H9 (cell line): ENCODE results near the gene THRAP3. TPM values are rescaled to one million over a fixed set of nuclear protein-coding genes. Genes with fewer than 3 reads are reported as not detected.

ENCODE experiments used
- DNase-seq: peaks from one replicate; pipeline ENCODE4 v3.0.0-alpha.2; 2017
- H2AFZ ChIP-seq: one replicate; pipeline ENCODE4 v1.6.1; 2013; ENCODE audit warnings: mild to moderate bottlenecking, low read length, control low read depth, moderate library complexity
- H2AK5ac ChIP-seq: 2 replicates; pipeline ENCODE4 v1.6.1; 2013; ENCODE audit warnings: low read length, control low read depth, mixed read lengths; ENCODE audit not compliant: insufficient read length
- H2BK120ac ChIP-seq: one replicate; pipeline ENCODE4 v1.6.1; 2013; ENCODE audit warnings: low read depth, mild to moderate bottlenecking, low read length, control low read depth, inconsistent platforms; ENCODE audit not compliant: poor library complexity, severe bottlenecking
- H2BK12ac ChIP-seq: 2 replicates; pipeline ENCODE4 v1.6.1; 2013; ENCODE audit warnings: low read length, control low read depth, mixed read lengths, low read depth; ENCODE audit not compliant: insufficient read length
- H2BK15ac ChIP-seq: 2 replicates; pipeline ENCODE4 v1.6.1; 2013; ENCODE audit warnings: low read depth, low read length, control low read depth
- H2BK20ac ChIP-seq: one replicate; pipeline ENCODE4 v1.6.1; 2013; ENCODE audit warnings: low read depth, mild to moderate bottlenecking, low read length, control low read depth, inconsistent platforms; ENCODE audit not compliant: poor library complexity, severe bottlenecking
- H2BK5ac ChIP-seq: 2 replicates; pipeline ENCODE4 v1.6.1; 2013; ENCODE audit warnings: low read length, control low read depth, mixed read lengths; ENCODE audit not compliant: insufficient read length
- H3K14ac ChIP-seq: 2 replicates; pipeline ENCODE4 v1.6.1; 2013; ENCODE audit warnings: low read length, control low read depth; ENCODE audit not compliant: insufficient read depth
- H3K18ac ChIP-seq: 2 replicates; pipeline ENCODE4 v1.6.1; 2013; ENCODE audit warnings: low read depth, mild to moderate bottlenecking, mixed read lengths, low read length, control low read depth; ENCODE audit not compliant: insufficient read length
- H3K23ac ChIP-seq: 2 replicates; pipeline ENCODE4 v1.6.1; 2013; ENCODE audit warnings: low read length, control low read depth, mixed read lengths, low read depth; ENCODE audit not compliant: insufficient read length
- H3K23me2 ChIP-seq: 2 replicates; pipeline ENCODE4 v1.6.1; 2013; ENCODE audit warnings: low read depth, mild to moderate bottlenecking, mixed read lengths, low read length, control low read depth; ENCODE audit not compliant: insufficient read length, poor library complexity, severe bottlenecking
- H3K27ac ChIP-seq: 2 replicates; pipeline ENCODE4 v1.5.1; 2013; ENCODE audit warnings: low read length, control low read depth, mixed read lengths, low read depth; ENCODE audit not compliant: insufficient read length
- H3K27me3 ChIP-seq: 2 replicates; pipeline ENCODE4 v1.6.1; 2013; ENCODE audit warnings: low read length, control low read depth, inconsistent platforms; ENCODE audit not compliant: insufficient read depth
- H3K4ac ChIP-seq: 2 replicates; pipeline ENCODE4 v1.6.1; 2013; ENCODE audit warnings: low read depth, mild to moderate bottlenecking, control low read depth, inconsistent platforms, low read length, moderate library complexity
- H3K4me1 ChIP-seq: 2 replicates; pipeline ENCODE4 v1.6.1; 2013; ENCODE audit warnings: low read length, control low read depth, inconsistent platforms; ENCODE audit not compliant: insufficient read depth
- H3K4me2 ChIP-seq: 2 replicates; pipeline ENCODE4 v1.6.1; 2013; ENCODE audit warnings: low read length, control low read depth, mixed read lengths; ENCODE audit not compliant: insufficient read length, insufficient read depth
- H3K56ac ChIP-seq: 2 replicates; pipeline ENCODE4 v1.6.1; 2013; ENCODE audit warnings: low read depth, mild to moderate bottlenecking, mixed read lengths, low read length, control low read depth; ENCODE audit not compliant: insufficient read length
- H3K79me1 ChIP-seq: 2 replicates; pipeline ENCODE4 v1.6.1; 2013; ENCODE audit warnings: low read depth, mild to moderate bottlenecking, moderate library complexity, low read length, control low read depth, inconsistent platforms; ENCODE audit not compliant: insufficient read depth, poor library complexity, severe bottlenecking
- H3K79me2 ChIP-seq: 2 replicates; pipeline ENCODE4 v1.6.1; 2013; ENCODE audit warnings: low read length, control low read depth, inconsistent platforms; ENCODE audit not compliant: insufficient read depth
- H3K9ac ChIP-seq: 2 replicates; pipeline ENCODE4 v1.6.1; 2013; ENCODE audit warnings: low read length, control low read depth, mixed read lengths; ENCODE audit not compliant: insufficient read length; ENCODE audit errors: extremely low read depth
- H3K9me3 ChIP-seq: one replicate; pipeline ENCODE4 v1.6.1; 2013; ENCODE audit warnings: low read depth, low read length, inconsistent platforms; ENCODE audit not compliant: control insufficient read depth
- H3T11ph ChIP-seq: one replicate; pipeline ENCODE4 v1.6.1; 2013; ENCODE audit warnings: mild to moderate bottlenecking, low read length, control low read depth, inconsistent platforms
- H4K20me1 ChIP-seq: one replicate; pipeline ENCODE4 v1.6.1; 2013; ENCODE audit not compliant: control insufficient read depth, insufficient read length, insufficient read depth
- H4K5ac ChIP-seq: 2 replicates; pipeline ENCODE4 v1.6.1; 2013; ENCODE audit warnings: low read depth, mild to moderate bottlenecking, mixed read lengths, low read length, control low read depth; ENCODE audit not compliant: insufficient read length
- H4K8ac ChIP-seq: replicated peaks from 2 replicates; pipeline ENCODE4 v1.6.1; 2013; ENCODE audit warnings: low read length, control low read depth, mixed read lengths, low read depth; ENCODE audit not compliant: insufficient read length
- H4K91ac ChIP-seq: 2 replicates; pipeline ENCODE4 v1.6.1; 2013; ENCODE audit warnings: low read depth, mild to moderate bottlenecking, moderate library complexity, mixed read lengths, low read length, control low read depth; ENCODE audit not compliant: insufficient read length
- H3K27ac Mint-ChIP-seq, 3 experiments: 2 replicates in 2 of 3; 3 replicates in 1 of 3; pipeline ENCODE4 v1.8.0; 2020 to 2021; ENCODE audit warnings: mixed read lengths in 3 of 3, mild to moderate bottlenecking in 1 of 3, moderate library complexity in 1 of 3
- H3K27me3 Mint-ChIP-seq: 2 replicates; pipeline ENCODE4 v1.8.0; 2021; ENCODE audit warnings: low read depth, mild to moderate bottlenecking, moderate library complexity, mixed read lengths
- H3K36me3 Mint-ChIP-seq, 3 experiments: 2 replicates in 2 of 3; 3 replicates in 1 of 3; pipeline ENCODE4 v1.8.0; 2020 to 2021; ENCODE audit warnings: low read depth in 3 of 3, mixed read lengths in 3 of 3; ENCODE audit not compliant: insufficient read depth in 1 of 3
- H3K4me1 Mint-ChIP-seq, 2 experiments: 2 replicates each; pipeline ENCODE4 v1.8.0; 2020; ENCODE audit warnings: mixed read lengths in 2 of 2
- H3K4me3 Mint-ChIP-seq, 2 experiments: 2 replicates in 1 of 2; 3 replicates in 1 of 2; pipeline ENCODE4 v1.8.0; 2020 to 2021; ENCODE audit warnings: mild to moderate bottlenecking in 2 of 2, mixed read lengths in 2 of 2, moderate library complexity in 1 of 2
- H3K9me3 Mint-ChIP-seq, 2 experiments: 2 replicates in 1 of 2; 3 replicates in 1 of 2; pipeline ENCODE4 v1.8.0; 2020; ENCODE audit warnings: mild to moderate bottlenecking in 2 of 2, mixed read lengths in 2 of 2, moderate library complexity in 1 of 2
- WGBS: extraction: QIAGEN DNeasy Blood & Tissue Kit; methylation state at CpG from one replicate; pipeline ENCODE4 v1.1.7; 2013; ENCODE audit warnings: missing lambda C conversion rate, low lambda C conversion rate, mixed read lengths; ENCODE audit not compliant: insufficient read length; ENCODE audit errors: extremely low coverage; 5-methylcytosine and 5-hydroxymethylcytosine counted together
- total RNA-seq: library from RNA; stranded (reverse); gene quantifications from 2 replicates; pipeline ENCODE4 v1.2.1, GENCODE V29; 2021
- TF ChIP-seq, protein P1 (sequence below): fragments of 200-600 bp; sonication (generic); conservative IDR thresholded peaks from 3 replicates; pipeline ENCODE4 v1.8.0; 2021; ENCODE audit warnings: antibody characterized with exemption, mild to moderate bottlenecking

The THRAP3 gene
- total RNA-seq, 1 experiment from 2014 or later = 186 TPM

DNA sequence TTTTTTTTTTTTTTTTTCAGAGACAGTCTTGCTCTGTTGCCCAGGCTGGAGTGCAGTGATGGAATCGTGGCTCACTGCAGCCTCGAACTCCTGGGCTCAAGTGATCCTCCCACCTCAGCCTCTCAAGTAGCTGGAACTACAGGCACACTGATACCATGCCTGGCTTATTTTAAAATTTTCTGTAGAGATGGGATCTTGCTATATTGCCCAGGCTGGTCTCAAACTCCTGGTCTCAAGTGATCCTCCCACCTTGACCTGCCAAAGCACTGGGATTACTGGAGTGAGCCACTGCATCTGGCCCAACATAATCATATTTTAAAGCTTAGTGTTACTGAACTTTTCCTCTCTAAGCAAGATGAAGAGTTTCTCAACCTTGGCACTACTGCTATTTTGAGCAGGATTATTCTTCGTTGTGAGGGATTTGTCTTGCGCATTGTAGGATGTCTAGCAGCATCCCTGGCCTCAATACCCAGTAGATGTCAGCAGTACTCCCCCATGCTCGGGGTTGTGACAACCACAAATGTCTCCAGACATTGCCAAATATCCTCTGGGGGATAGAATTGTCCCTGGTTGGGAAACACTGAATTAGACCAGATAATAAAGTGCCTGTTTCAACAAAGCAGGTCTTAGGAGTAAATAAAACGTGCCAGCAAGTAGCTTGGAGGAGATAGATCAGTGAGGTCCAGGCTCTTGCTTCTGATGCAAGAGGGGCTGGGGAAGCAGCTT is 15.1 kb upstream of the THRAP3 start:
- no peak for DNase-seq
- no CpG with 5 or more reads among the region's 6 CpGs for WGBS

More for the DNA sequence above, 15.1 kb upstream of the THRAP3 start:
- Histone ChIP-seq H3K4ac (no peak overlapping the region), H3K79me2 (no peaks in the 10 kb centered on the region), H3K9me3 (no peaks in the 10 kb centered on the region), H4K20me1 (no peaks in the 10 kb centered on the region), H3K23ac (no peak overlapping the region), H3K27me3 (no peaks in the 10 kb centered on the region), H3K27ac (no peak overlapping the region), H2BK120ac (no peak overlapping the region), H2AFZ (no peak overlapping the region), H2BK5ac (no peak overlapping the region), H2BK12ac (no peak overlapping the region), H4K8ac (no peak overlapping the region), H2BK15ac (no peak overlapping the region), H4K91ac (no peak overlapping the region), H3T11ph (no peak overlapping the region), H3K79me1 (no peaks in the 10 kb centered on the region), H3K14ac (no peak overlapping the region), H3K56ac (no peak overlapping the region), H3K23me2 (no peaks in the 10 kb centered on the region), H2AK5ac (no peak overlapping the region), H4K5ac (no peak overlapping the region), H3K9ac (no peak overlapping the region), H3K4me1 (no peaks in the 10 kb centered on the region), H2BK20ac (no peak overlapping the region), H3K18ac (no peak overlapping the region), H3K4me2 (no peak overlapping the region)
- Mint-ChIP-seq H3K4me3 (no peak overlapping the region), H3K9me3 (no peaks in the 10 kb centered on the region), H3K27ac (peak overlapping the region in 2 of 3 experiments; percentile 55 to 91; a peak in 4 of 7 replicates), H3K36me3 (no peaks in the 10 kb centered on the region), H3K4me1 (peaks cover 7 to 11% of the 10 kb centered on the region in 2 experiments), H3K27me3 (no peaks in the 10 kb centered on the region; the same call in none of the 2 replicates)
- TF ChIP-seq, protein P1, sequence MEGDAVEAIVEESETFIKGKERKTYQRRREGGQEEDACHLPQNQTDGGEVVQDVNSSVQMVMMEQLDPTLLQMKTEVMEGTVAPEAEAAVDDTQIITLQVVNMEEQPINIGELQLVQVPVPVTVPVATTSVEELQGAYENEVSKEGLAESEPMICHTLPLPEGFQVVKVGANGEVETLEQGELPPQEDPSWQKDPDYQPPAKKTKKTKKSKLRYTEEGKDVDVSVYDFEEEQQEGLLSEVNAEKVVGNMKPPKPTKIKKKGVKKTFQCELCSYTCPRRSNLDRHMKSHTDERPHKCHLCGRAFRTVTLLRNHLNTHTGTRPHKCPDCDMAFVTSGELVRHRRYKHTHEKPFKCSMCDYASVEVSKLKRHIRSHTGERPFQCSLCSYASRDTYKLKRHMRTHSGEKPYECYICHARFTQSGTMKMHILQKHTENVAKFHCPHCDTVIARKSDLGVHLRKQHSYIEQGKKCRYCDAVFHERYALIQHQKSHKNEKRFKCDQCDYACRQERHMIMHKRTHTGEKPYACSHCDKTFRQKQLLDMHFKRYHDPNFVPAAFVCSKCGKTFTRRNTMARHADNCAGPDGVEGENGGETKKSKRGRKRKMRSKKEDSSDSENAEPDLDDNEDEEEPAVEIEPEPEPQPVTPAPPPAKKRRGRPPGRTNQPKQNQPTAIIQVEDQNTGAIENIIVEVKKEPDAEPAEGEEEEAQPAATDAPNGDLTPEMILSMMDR = no peak
